Upper lobe of left lung (tissue), 4 donors: ENCODE data around the gene TRPM5.

ENCODE experiments used
- CTCF ChIP-seq, 6 experiments: fragments of 450-650 bp in 4 of 6; fragments of 200-600 bp in 2 of 6; sonication (generic) in 2 of 6; IDR thresholded peaks; one replicate each; pipeline ENCODE4 v1.5.1; 2016 to 2019; ENCODE audit warnings: antibody characterized with exemption in 6 of 6
- EP300 ChIP-seq, 4 donors: sonication (generic); formaldehyde crosslinking; IDR thresholded peaks; one replicate each; pipeline ENCODE4 v1.5.1; 2017; ENCODE audit warnings: antibody characterized with exemption in 4 of 4, control low read depth in 2 of 4
- POLR2AphosphoS5 ChIP-seq, 2 donors: sonication (generic); formaldehyde crosslinking; IDR thresholded peaks; one replicate each; pipeline ENCODE4 v1.5.1; 2017; ENCODE audit warnings: antibody characterized with exemption in 2 of 2

- TF ChIP-seq CTCF (IDR thresholded peaks at IDR 0.05) = no peak
- TF ChIP-seq POLR2AphosphoS5 (IDR thresholded peaks at IDR 0.05) = no peak
- TF ChIP-seq EP300 (IDR thresholded peaks at IDR 0.05) = no peak
These were observed 28.3 kb upstream of the TRPM5 start for GRCh38 chr11:2472428-2473186.
